NB4 (cell line): ENCODE data around the gene HOXA6.

Experiments
- POLR2A ChIP-seq: IDR thresholded peaks from 2 replicates; pipeline ENCODE4 v1.6.1; 2011; ENCODE audit warnings: mild to moderate bottlenecking; ENCODE audit not compliant: insufficient read length; ENCODE audit errors: extremely low read depth
- TF ChIP-seq, protein P1 (sequence below): IDR thresholded peaks from one replicate; pipeline ENCODE4 v1.5.1; 2012; ENCODE audit warnings: low read depth, low read length
- TF ChIP-seq, protein P2 (sequence below): IDR thresholded peaks from 2 replicates; pipeline ENCODE4 v1.6.1; 2011; ENCODE audit warnings: low read depth, low read length

DNA sequence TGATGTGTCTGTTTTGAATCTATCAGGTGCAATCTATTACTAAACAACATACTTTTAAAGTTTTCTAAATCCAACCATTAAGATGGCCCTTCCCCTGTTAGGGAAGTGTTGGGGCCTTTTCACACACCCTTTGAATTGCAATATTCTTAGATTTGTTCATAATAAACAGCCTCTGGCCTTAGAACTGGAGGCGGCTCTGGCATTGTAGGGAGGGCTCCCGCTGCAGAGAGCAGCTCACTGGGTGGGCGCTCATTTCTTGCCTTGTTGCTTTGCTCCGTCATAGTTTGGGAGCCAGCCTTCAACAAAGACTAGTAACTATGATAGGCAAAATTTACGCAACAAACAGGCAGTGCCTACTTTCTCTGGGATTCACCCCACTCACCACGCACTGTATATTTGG is 30.8 kb upstream of the HOXA6 start:
- TF ChIP-seq, protein P1, sequence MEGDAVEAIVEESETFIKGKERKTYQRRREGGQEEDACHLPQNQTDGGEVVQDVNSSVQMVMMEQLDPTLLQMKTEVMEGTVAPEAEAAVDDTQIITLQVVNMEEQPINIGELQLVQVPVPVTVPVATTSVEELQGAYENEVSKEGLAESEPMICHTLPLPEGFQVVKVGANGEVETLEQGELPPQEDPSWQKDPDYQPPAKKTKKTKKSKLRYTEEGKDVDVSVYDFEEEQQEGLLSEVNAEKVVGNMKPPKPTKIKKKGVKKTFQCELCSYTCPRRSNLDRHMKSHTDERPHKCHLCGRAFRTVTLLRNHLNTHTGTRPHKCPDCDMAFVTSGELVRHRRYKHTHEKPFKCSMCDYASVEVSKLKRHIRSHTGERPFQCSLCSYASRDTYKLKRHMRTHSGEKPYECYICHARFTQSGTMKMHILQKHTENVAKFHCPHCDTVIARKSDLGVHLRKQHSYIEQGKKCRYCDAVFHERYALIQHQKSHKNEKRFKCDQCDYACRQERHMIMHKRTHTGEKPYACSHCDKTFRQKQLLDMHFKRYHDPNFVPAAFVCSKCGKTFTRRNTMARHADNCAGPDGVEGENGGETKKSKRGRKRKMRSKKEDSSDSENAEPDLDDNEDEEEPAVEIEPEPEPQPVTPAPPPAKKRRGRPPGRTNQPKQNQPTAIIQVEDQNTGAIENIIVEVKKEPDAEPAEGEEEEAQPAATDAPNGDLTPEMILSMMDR: no peak
- no peak for TF ChIP-seq POLR2A
- TF ChIP-seq, protein P2, sequence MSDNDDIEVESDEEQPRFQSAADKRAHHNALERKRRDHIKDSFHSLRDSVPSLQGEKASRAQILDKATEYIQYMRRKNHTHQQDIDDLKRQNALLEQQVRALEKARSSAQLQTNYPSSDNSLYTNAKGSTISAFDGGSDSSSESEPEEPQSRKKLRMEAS: no peak
